ENCODE results near the gene AQP7. TPM values are rescaled to one million over a fixed set of nuclear protein-coding genes. Genes with fewer than 3 reads are reported as not detected.

AQP7 gene
- total and polyA plus RNA-seq, 9 of the 15 experiments (the other 6 are each of a cell fraction or from before 2014, with no cell fraction given), result 0.04 to 0.53 (median 0.07) TPM; not detected in 4

- no peak for TF ChIP-seq NKRF (IDR thresholded peaks at IDR 0.05; ENCODE audit: borderline replicate concordance)
- no peak for TF ChIP-seq E2F1 (CRISPR knock-in tag; IDR thresholded peaks at IDR 0.05)
- TF ChIP-seq ZNF609 (CRISPR knock-in tag; IDR thresholded peaks at IDR 0.05; ENCODE audit: borderline replicate concordance), result no peak
- TF ChIP-seq ZBTB17 (CRISPR knock-in tag; IDR thresholded peaks at IDR 0.05), result no peak
- TF ChIP-seq SIRT6 (IDR thresholded peaks at IDR 0.05; ENCODE audit: low read depth, low read length), result no peak
- TF ChIP-seq SNRNP70 (optimal IDR thresholded peaks at IDR 0.05; ENCODE audit: low read depth, low read length), result no peak
- no peak for TF ChIP-seq HES1 (IDR thresholded peaks at IDR 0.05; ENCODE audit: low read depth)
- peak; percentile 36 to 65 for TF ChIP-seq E2F6 (IDR thresholded peaks at IDR 0.05; ENCODE audit: borderline replicate concordance in 1 of 2, extremely low read depth in 1 of 2, insufficient read depth in 1 of 2, insufficient read length in 1 of 2, low read depth in 1 of 2, low read length in 1 of 2, poor library complexity in 1 of 2, severe bottlenecking in 1 of 2)
- no peak for TF ChIP-seq PCBP2 (IDR thresholded peaks at IDR 0.05; ENCODE audit: low read depth, low read length, poor library complexity, severe bottlenecking)
- no peak for TF ChIP-seq PTTG1 (tag; IDR thresholded peaks at IDR 0.05; ENCODE audit: low read depth)
- no peak for TF ChIP-seq ATF3 (IDR thresholded peaks at IDR 0.05)
- TF ChIP-seq ATF3 (CRISPR knock-in tag; conservative IDR thresholded peaks at IDR 0.05), result no peak
- peak in 1 of 2 experiments; percentile 39; a peak in 1 of 4 replicates for TF ChIP-seq MAZ (CRISPR knock-in tag; conservative IDR thresholded peaks at IDR 0.05 in 1 of 2, IDR thresholded peaks at IDR 0.05 in 1 of 2)
- no peak for TF ChIP-seq SP1 (CRISPR knock-in tag; IDR thresholded peaks at IDR 0.05)
These were observed 44.0 kb upstream of the AQP7 start (continued) for GRCh38 chr9:33446240-33446945.
